GM23338 (cell line): ENCODE results near the gene TNNT3. TPM values are rescaled to one million over a fixed set of nuclear protein-coding genes. Genes with fewer than 3 reads are reported as not detected.

ENCODE experiments used
- ATAC-seq: fragments of 200-7000 bp; cut with Tn5 transposase; 3 replicates; pipeline ENCODE4 v1.9.1; 2020
- DNase-seq: peaks from one replicate; pipeline ENCODE4 v3.0.0-alpha.2; 2015; ENCODE audit warnings: low spot score
- H2AFZ ChIP-seq: fragments of 200-600 bp; sonication (generic); 2 replicates; pipeline ENCODE4 v1.8.0; 2016; ENCODE audit warnings: antibody characterized with exemption, mild to moderate bottlenecking, moderate library complexity
- H3F3A ChIP-seq: fragments of 200-600 bp; sonication (generic); replicated peaks from 2 replicates; pipeline ENCODE4 v1.8.0; 2017; ENCODE audit warnings: antibody characterized with exemption, mixed run types, low read depth
- H3K27ac ChIP-seq: fragments of 200-600 bp; sonication (generic); 2 replicates; pipeline ENCODE4 v1.6.1; 2016; ENCODE audit warnings: low read depth
- H3K27me3 ChIP-seq: fragments of 200-600 bp; sonication (generic); 2 replicates; pipeline ENCODE4 v1.8.0; 2016; ENCODE audit warnings: mild to moderate bottlenecking, mixed run types, moderate library complexity; ENCODE audit not compliant: insufficient read depth
- H3K36me3 ChIP-seq: fragments of 200-600 bp; sonication (generic); 2 replicates; pipeline ENCODE4 v1.8.0; 2016; ENCODE audit warnings: mild to moderate bottlenecking; ENCODE audit not compliant: insufficient read depth
- H3K4me1 ChIP-seq: fragments of 200-600 bp; sonication (generic); 2 replicates; pipeline ENCODE4 v1.8.0; 2016; ENCODE audit warnings: mild to moderate bottlenecking, moderate library complexity; ENCODE audit not compliant: insufficient read depth
- H3K4me2 ChIP-seq: fragments of 200-600 bp; sonication (generic); 2 replicates; pipeline ENCODE4 v1.7.1; 2017; ENCODE audit warnings: mixed run types
- H3K4me3 ChIP-seq: fragments of 200-600 bp; sonication (generic); 2 replicates; pipeline ENCODE4 v1.6.1; 2016; ENCODE audit warnings: mixed run types
- H3K79me2 ChIP-seq: fragments of 200-600 bp; sonication (generic); replicated peaks from 2 replicates; pipeline ENCODE4 v1.8.0; 2017; ENCODE audit warnings: mild to moderate bottlenecking; ENCODE audit not compliant: insufficient read depth
- H3K9me2 ChIP-seq: fragments of 200-600 bp; sonication (generic); 2 replicates; pipeline ENCODE4 v1.8.0; 2017; ENCODE audit not compliant: insufficient read depth
- H4K20me1 ChIP-seq: fragments of 200-600 bp; sonication (generic); replicated peaks from 2 replicates; pipeline ENCODE4 v1.8.0; 2017; ENCODE audit warnings: mild to moderate bottlenecking; ENCODE audit not compliant: insufficient read depth
- H3K27ac Mint-ChIP-seq: 2 replicates; pipeline ENCODE4 v1.8.0; 2020; ENCODE audit warnings: inconsistent platforms, mild to moderate bottlenecking, moderate library complexity, mixed read lengths
- H3K27me3 Mint-ChIP-seq: 3 replicates; pipeline ENCODE4 v1.8.0; 2022; ENCODE audit warnings: low read depth, mild to moderate bottlenecking, moderate library complexity, mixed read lengths, inconsistent platforms; ENCODE audit not compliant: insufficient read depth, poor library complexity
- H3K36me3 Mint-ChIP-seq: 3 replicates; pipeline ENCODE4 v1.8.0; 2021; ENCODE audit warnings: low read depth, mild to moderate bottlenecking, inconsistent platforms, moderate library complexity, mixed read lengths
- H3K4me1 Mint-ChIP-seq: 3 replicates; pipeline ENCODE4 v1.8.0; 2020; ENCODE audit warnings: mild to moderate bottlenecking, inconsistent platforms, mixed read lengths
- H3K4me3 Mint-ChIP-seq: 3 replicates; pipeline ENCODE4 v1.8.0; 2021; ENCODE audit warnings: moderate library complexity, mild to moderate bottlenecking, inconsistent platforms, mixed read lengths
- H3K9me3 Mint-ChIP-seq: 3 replicates; pipeline ENCODE4 v1.8.0; 2020; ENCODE audit warnings: moderate library complexity, mild to moderate bottlenecking, inconsistent platforms, mixed read lengths
- CREB1 ChIP-seq: fragments of 250-450 bp; sonication (Bioruptor Pico); IDR thresholded peaks from 2 replicates; pipeline ENCODE4 v1.5.0; 2020; ENCODE audit warnings: low read depth, mild to moderate bottlenecking, moderate library complexity
- CTCF ChIP-seq, 2 experiments: fragments of 200-600 bp in 1 of 2; sonication (generic) in 1 of 2; conservative IDR thresholded peaks; 2 replicates each; pipeline versions ENCODE4 v1.5.1 to v1.6.1; 2016 to 2017; ENCODE audit warnings: antibody characterized with exemption in 2 of 2, low read depth in 2 of 2, mild to moderate bottlenecking in 2 of 2, moderate library complexity in 1 of 2
- EZH2 ChIP-seq: fragments of 200-600 bp; sonication (generic); IDR thresholded peaks from one replicate; pipeline ENCODE4 v1.8.0; 2017; ENCODE audit warnings: antibody characterized with exemption, mild to moderate bottlenecking, low read depth; ENCODE audit not compliant: unreplicated experiment
- EZH2phosphoT487 ChIP-seq: fragments of 200-600 bp; sonication (generic); IDR thresholded peaks from one replicate; pipeline ENCODE4 v1.8.1; 2018; ENCODE audit warnings: antibody characterized with exemption; ENCODE audit not compliant: unreplicated experiment
- JUNB ChIP-seq: IDR thresholded peaks from one replicate; pipeline ENCODE4 v1.6.1; 2016; ENCODE audit warnings: antibody characterized with exemption; ENCODE audit not compliant: unreplicated experiment
- NANOG ChIP-seq: IDR thresholded peaks from 2 replicates; pipeline ENCODE4 v1.6.1; 2016; ENCODE audit warnings: antibody characterized with exemption, borderline replicate concordance
- POLR2AphosphoS5 ChIP-seq: IDR thresholded peaks from 2 replicates; pipeline ENCODE4 v1.6.1; 2016; ENCODE audit warnings: antibody characterized with exemption, low read depth
- REST ChIP-seq: IDR thresholded peaks from one replicate; pipeline ENCODE4 v1.6.1; 2018; ENCODE audit warnings: antibody characterized with exemption; ENCODE audit not compliant: unreplicated experiment
- STAT1 ChIP-seq: IDR thresholded peaks from one replicate; pipeline ENCODE4 v1.6.1; 2016; ENCODE audit warnings: antibody characterized with exemption; ENCODE audit not compliant: unreplicated experiment
- ZNF114 ChIP-seq: fragments of 250-450 bp; sonication (Bioruptor Pico); IDR thresholded peaks from 2 replicates; pipeline ENCODE4 v1.5.0; 2020; ENCODE audit warnings: mild to moderate bottlenecking, moderate library complexity
- ZNF331 ChIP-seq: fragments of 250-450 bp; sonication (Bioruptor Pico); IDR thresholded peaks from 2 replicates; pipeline ENCODE4 v1.5.0; 2020; ENCODE audit warnings: low read depth, mild to moderate bottlenecking, moderate library complexity
- polyA plus RNA-seq: library from polyadenylated mRNA; unstranded; fragments of >200 nt; fragmentation: Nextera tagmentation; extraction: Ambion mirVana; gene quantifications from 2 replicates; pipeline ENCODE4 v1.2.1, GENCODE V29; 2016
- total RNA-seq: library from RNA; depleted of rRNA; stranded (reverse); fragments of >200 nt; shearing (Covaris generic); gene quantifications from 2 replicates; pipeline ENCODE4 v1.2.3, GENCODE V29; 2014
- TF ChIP-seq, protein P1 (sequence below): IDR thresholded peaks from 2 replicates; pipeline ENCODE4 v1.6.1; 2016; ENCODE audit warnings: antibody characterized with exemption
- TF ChIP-seq, protein P2 (sequence below): fragments of 250-450 bp; sonication (Bioruptor Pico); IDR thresholded peaks from 2 replicates; pipeline ENCODE4 v1.5.0; 2020; ENCODE audit warnings: mild to moderate bottlenecking, moderate library complexity

TNNT3 gene
- total and polyA plus RNA-seq, 2 experiments from 2014 or later, result not detected

GRCh38 chr11:1942558-1943260 lies 23.2 kb downstream of the TNNT3 start (continued):
- no peak for TF ChIP-seq JUNB

- H3K27me3 Mint-ChIP-seq, result peaks cover 12% of the 10 kb centered on the region
- ATAC-seq (no peak), DNase-seq (peak; percentile 54)
- Histone ChIP-seq H3K4me2 (no peak overlapping the region), H3K36me3 (no peaks in the 10 kb centered on the region), H3K79me2 (no peaks in the 10 kb centered on the region), H4K20me1 (no peaks in the 10 kb centered on the region), H2AFZ (no peak overlapping the region), H3K4me3 (no peak overlapping the region), H3K4me1 (no peaks in the 10 kb centered on the region), H3K27me3 (no peaks in the 10 kb centered on the region), H3K9me2 (no peaks in the 10 kb centered on the region), H3K27ac (no peak overlapping the region), H3F3A (no peaks in the 10 kb centered on the region)
- no peaks in the 10 kb centered on the region for H3K9me3 Mint-ChIP-seq
- no peaks in the 10 kb centered on the region for H3K36me3 Mint-ChIP-seq
- no peak overlapping the region for H3K4me3 Mint-ChIP-seq
- TF ChIP-seq POLR2AphosphoS5, result no peak
- no peak for TF ChIP-seq STAT1
- no peak for TF ChIP-seq CTCF (conservative IDR thresholded peaks at IDR 0.05; ENCODE audit: low read depth in 2 of 2)
- TF ChIP-seq, protein P1, sequence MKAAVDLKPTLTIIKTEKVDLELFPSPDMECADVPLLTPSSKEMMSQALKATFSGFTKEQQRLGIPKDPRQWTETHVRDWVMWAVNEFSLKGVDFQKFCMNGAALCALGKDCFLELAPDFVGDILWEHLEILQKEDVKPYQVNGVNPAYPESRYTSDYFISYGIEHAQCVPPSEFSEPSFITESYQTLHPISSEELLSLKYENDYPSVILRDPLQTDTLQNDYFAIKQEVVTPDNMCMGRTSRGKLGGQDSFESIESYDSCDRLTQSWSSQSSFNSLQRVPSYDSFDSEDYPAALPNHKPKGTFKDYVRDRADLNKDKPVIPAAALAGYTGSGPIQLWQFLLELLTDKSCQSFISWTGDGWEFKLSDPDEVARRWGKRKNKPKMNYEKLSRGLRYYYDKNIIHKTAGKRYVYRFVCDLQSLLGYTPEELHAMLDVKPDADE, result no peak
- no peak for TF ChIP-seq REST
- TF ChIP-seq JUNB, result no peak
- TF ChIP-seq ZNF114, result no peak
- TF ChIP-seq NANOG, result no peak
- TF ChIP-seq CREB1 (CRISPR knock-in tag), result no peak
- TF ChIP-seq ZNF331, result no peak
- no peak for TF ChIP-seq EZH2phosphoT487
- no peak for TF ChIP-seq EZH2
- TF ChIP-seq, protein P2, sequence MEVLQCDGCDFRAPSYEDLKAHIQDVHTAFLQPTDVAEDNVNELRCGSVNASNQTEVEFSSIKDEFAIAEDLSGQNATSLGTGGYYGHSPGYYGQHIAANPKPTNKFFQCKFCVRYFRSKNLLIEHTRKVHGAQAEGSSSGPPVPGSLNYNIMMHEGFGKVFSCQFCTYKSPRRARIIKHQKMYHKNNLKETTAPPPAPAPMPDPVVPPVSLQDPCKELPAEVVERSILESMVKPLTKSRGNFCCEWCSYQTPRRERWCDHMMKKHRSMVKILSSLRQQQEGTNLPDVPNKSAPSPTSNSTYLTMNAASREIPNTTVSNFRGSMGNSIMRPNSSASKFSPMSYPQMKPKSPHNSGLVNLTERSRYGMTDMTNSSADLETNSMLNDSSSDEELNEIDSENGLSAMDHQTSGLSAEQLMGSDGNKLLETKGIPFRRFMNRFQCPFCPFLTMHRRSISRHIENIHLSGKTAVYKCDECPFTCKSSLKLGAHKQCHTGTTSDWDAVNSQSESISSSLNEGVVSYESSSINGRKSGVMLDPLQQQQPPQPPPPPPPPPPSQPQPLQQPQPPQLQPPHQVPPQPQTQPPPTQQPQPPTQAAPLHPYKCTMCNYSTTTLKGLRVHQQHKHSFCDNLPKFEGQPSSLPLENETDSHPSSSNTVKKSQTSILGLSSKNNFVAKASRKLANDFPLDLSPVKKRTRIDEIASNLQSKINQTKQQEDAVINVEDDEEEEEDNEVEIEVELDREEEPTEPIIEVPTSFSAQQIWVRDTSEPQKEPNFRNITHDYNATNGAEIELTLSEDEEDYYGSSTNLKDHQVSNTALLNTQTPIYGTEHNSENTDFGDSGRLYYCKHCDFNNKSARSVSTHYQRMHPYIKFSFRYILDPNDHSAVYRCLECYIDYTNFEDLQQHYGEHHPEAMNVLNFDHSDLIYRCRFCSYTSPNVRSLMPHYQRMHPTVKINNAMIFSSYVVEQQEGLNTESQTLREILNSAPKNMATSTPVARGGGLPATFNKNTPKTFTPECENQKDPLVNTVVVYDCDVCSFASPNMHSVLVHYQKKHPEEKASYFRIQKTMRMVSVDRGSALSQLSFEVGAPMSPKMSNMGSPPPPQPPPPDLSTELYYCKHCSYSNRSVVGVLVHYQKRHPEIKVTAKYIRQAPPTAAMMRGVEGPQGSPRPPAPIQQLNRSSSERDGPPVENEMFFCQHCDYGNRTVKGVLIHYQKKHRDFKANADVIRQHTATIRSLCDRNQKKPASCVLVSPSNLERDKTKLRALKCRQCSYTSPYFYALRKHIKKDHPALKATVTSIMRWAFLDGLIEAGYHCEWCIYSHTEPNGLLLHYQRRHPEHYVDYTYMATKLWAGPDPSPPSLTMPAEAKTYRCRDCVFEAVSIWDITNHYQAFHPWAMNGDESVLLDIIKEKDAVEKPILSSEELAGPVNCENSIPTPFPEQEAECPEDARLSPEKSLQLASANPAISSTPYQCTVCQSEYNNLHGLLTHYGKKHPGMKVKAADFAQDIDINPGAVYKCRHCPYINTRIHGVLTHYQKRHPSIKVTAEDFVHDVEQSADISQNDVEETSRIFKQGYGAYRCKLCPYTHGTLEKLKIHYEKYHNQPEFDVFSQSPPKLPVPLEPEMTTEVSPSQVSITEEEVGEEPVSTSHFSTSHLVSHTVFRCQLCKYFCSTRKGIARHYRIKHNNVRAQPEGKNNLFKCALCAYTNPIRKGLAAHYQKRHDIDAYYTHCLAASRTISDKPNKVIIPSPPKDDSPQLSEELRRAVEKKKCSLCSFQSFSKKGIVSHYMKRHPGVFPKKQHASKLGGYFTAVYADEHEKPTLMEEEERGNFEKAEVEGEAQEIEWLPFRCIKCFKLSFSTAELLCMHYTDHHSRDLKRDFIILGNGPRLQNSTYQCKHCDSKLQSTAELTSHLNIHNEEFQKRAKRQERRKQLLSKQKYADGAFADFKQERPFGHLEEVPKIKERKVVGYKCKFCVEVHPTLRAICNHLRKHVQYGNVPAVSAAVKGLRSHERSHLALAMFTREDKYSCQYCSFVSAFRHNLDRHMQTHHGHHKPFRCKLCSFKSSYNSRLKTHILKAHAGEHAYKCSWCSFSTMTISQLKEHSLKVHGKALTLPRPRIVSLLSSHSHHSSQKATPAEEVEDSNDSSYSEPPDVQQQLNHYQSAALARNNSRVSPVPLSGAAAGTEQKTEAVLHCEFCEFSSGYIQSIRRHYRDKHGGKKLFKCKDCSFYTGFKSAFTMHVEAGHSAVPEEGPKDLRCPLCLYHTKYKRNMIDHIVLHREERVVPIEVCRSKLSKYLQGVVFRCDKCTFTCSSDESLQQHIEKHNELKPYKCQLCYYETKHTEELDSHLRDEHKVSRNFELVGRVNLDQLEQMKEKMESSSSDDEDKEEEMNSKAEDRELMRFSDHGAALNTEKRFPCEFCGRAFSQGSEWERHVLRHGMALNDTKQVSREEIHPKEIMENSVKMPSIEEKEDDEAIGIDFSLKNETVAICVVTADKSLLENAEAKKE (CRISPR knock-in tag), result no peak
- H3K4me1 Mint-ChIP-seq, result peaks cover 6% of the 10 kb centered on the region
- no peak overlapping the region for H3K27ac Mint-ChIP-seq
These were observed 24.1 kb downstream of the TNNT3 start for GRCh38 chr11:1943576-1943975.
